Measurements from ENCODE around the gene ARMC7.
A peak's percentile ranks its signal among the peaks of the same experiment; 100 is the strongest.
"Not testable (repeated sequence)": the region's sequence is repeated elsewhere in the genome, so short reads cannot be mapped to it uniquely, and the experiment has no call there.

ARMC7 gene

DNA sequence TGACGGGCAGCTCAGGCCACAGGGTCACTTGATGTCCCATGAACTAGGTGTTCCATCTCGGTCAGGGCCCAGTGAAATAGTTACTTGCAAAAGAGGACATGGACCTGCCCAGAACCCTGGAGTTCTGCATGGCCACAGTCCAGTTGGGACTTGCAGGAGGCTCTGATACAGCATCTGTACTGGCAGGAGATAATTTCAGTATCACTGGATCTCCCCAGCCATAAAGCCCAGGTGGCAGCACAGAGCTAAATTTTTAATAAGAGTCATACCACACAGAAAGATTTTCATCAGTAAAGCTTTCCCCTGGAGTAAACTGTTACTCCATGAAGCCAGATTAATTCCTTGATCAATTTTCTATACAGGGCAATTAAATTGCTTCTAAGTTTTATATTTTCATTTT, 40.0 kb upstream of the ARMC7 start:
- no peaks in the 10 kb centered on the region for H3K9me3 Mint-ChIP-seq
- ATAC-seq (replicated peaks; ENCODE audit: extremely low read depth, poor library complexity, severe bottlenecking) = peak; percentile 32
- H3K36me3 Mint-ChIP-seq (ENCODE audit: insufficient read depth) = peaks cover 3% of the 10 kb centered on the region
- H3K27me3 Mint-ChIP-seq = no peaks in the 10 kb centered on the region
- H3K4me3 Mint-ChIP-seq = no peak overlapping the region
- no peak overlapping the region for H3K27ac Mint-ChIP-seq (ENCODE audit: low read depth)
- H3K4me1 Mint-ChIP-seq = peaks cover 12% of the 10 kb centered on the region
- DNase-seq (ENCODE audit: low spot score in 2 of 2) = no peak

GRCh38 chr17:75071478-75072271, 38.1 kb upstream of the ARMC7 start:
- ATAC-seq (replicated peaks; ENCODE audit: extremely low read depth, poor library complexity, severe bottlenecking); H3K27me3 Mint-ChIP-seq; H3K4me3 Mint-ChIP-seq; H3K36me3 Mint-ChIP-seq (ENCODE audit: insufficient read depth); H3K4me1 Mint-ChIP-seq; DNase-seq (ENCODE audit: low spot score in 2 of 2); H3K27ac Mint-ChIP-seq (ENCODE audit: low read depth); H3K9me3 Mint-ChIP-seq: not testable (repeated sequence)

DNA sequence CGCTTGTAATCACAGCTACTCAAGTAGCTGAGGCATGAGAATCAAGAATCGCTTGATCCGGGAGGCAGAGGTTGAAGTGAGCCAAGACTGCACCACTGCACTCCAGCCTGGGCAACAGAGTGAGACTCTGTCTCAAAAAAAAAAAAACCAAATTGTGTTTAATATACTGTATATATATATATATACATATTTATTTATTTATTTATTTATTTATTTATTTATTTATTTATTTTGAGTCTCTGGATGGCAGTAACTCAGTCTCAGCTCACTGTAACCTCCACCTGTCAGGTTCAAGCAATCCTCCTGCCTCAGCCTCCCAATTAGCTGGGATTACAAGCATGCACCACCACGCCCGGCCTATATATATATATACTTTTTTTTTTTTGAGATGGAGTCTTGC, 36.9 kb upstream of the ARMC7 start:
- DNase-seq (ENCODE audit: low spot score in 2 of 2); H3K4me1 Mint-ChIP-seq; H3K36me3 Mint-ChIP-seq (ENCODE audit: insufficient read depth); H3K4me3 Mint-ChIP-seq; H3K27me3 Mint-ChIP-seq; H3K9me3 Mint-ChIP-seq; H3K27ac Mint-ChIP-seq (ENCODE audit: low read depth); ATAC-seq (replicated peaks; ENCODE audit: extremely low read depth, poor library complexity, severe bottlenecking): not testable (repeated sequence)

DNA sequence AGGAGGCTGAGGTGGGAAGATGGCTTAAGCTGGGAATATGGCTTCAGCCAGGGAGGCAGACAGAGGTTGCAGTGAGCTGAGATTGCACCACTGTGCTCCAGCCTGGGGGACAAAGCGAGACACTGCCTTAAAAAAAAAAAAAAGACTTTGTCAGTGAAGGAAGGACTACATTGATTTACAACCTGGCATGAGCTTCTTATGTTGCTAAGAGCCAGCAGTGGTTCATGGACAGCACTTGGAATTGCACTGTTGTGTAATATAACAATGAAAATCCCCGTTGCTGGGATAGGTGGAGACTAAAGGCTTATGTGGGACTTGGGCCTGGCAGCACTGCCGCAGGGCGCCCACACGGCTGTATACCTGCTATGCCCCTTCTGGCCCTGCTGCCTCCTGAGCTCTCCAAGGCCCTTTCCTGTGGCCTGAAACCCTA, 36.1 kb upstream of the ARMC7 start:
- no peak for ATAC-seq (replicated peaks; ENCODE audit: extremely low read depth, poor library complexity, severe bottlenecking)
- no peak overlapping the region for H3K4me3 Mint-ChIP-seq
- no peaks in the 10 kb centered on the region for H3K27me3 Mint-ChIP-seq
- H3K4me1 Mint-ChIP-seq = no peaks in the 10 kb centered on the region
- H3K9me3 Mint-ChIP-seq = no peaks in the 10 kb centered on the region
- DNase-seq (ENCODE audit: low spot score in 2 of 2) = no peak
- H3K36me3 Mint-ChIP-seq (ENCODE audit: insufficient read depth) = peaks cover 1% of the 10 kb centered on the region
- H3K27ac Mint-ChIP-seq (ENCODE audit: low read depth) = no peak overlapping the region

DNA sequence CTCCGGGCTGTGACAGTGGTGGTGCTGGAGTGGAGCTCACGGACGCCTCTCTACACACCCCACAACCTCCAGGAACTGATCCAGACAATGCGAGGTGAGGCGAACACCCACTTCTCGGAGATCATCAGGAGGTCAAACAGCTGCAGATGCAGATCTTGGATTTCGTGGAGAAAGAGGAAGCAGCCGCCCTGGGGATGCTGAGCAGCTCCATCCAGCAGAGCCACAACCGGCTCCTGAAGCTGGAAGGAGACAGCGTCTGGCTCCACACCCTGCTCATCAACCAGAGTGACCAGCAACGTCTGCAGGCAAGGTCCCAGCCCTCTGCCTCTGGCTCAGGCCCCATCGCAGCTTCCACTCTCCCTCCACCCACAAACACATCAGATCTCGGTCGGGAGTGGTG, 35.2 kb upstream of the ARMC7 start:
- Mint-ChIP-seq H3K27ac (ENCODE audit: low read depth) (no peak overlapping the region), H3K9me3 (no peaks in the 10 kb centered on the region), H3K4me1 (no peaks in the 10 kb centered on the region), H3K36me3 (ENCODE audit: insufficient read depth) (peaks cover 1% of the 10 kb centered on the region), H3K27me3 (no peaks in the 10 kb centered on the region), H3K4me3 (no peak overlapping the region)
- DNase-seq (ENCODE audit: low spot score in 2 of 2) = no peak
- ATAC-seq (replicated peaks; ENCODE audit: extremely low read depth, poor library complexity, severe bottlenecking) = no peak

DNA sequence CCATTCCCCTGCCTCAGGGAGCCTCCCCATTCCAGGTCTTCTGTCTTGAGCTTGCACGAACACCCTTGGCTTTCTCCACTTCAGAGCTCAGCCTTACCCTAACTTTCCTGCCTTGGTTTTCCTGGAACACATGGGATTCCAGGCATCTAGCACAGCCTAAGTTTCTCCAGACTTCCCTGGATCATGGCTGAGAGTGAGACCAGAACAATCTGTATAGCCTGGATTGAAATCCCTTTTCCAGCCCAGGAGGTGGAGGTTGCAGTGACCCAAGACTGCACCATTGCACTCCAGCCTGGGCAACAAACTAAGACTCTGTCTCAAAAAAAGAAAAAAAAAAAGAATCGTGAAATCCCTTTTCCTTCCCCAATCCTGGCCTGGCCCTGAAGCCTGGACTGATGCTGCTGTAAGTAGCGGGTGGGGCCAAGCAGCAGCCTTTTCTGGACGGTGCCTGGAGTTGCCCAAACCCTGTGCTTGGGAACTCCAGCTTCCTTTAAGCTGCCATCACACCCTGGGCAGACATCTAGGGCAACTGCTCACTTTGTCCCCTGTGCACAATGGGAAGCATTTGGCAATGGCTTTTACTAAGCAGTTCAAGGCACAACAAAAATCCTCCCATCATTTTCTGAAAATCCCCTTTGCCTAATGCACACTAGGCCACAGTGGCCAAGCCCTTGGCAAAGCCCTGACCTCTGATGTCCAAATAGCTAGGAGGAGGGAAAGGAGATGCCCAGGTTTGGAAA, 34.0 kb upstream of the ARMC7 start:
- ATAC-seq (replicated peaks; ENCODE audit: extremely low read depth, poor library complexity, severe bottlenecking) (no peak), DNase-seq (ENCODE audit: low spot score in 2 of 2) (no peak)
- H3K27ac Mint-ChIP-seq (ENCODE audit: low read depth) = no peak overlapping the region
- no peaks in the 10 kb centered on the region for H3K27me3 Mint-ChIP-seq
- H3K9me3 Mint-ChIP-seq = no peaks in the 10 kb centered on the region
- no peaks in the 10 kb centered on the region for H3K4me1 Mint-ChIP-seq
- H3K4me3 Mint-ChIP-seq = no peak overlapping the region
- H3K36me3 Mint-ChIP-seq (ENCODE audit: insufficient read depth) = peaks cover 1% of the 10 kb centered on the region

GRCh38 chr17:75077072-75077495, 32.7 kb upstream of the ARMC7 start:
- peak overlapping the region; percentile 73 for H3K4me3 Mint-ChIP-seq
- H3K27ac Mint-ChIP-seq (ENCODE audit: low read depth) = peak overlapping the region; percentile 53
- H3K4me1 Mint-ChIP-seq = no peaks in the 10 kb centered on the region
- ATAC-seq (replicated peaks; ENCODE audit: extremely low read depth, poor library complexity, severe bottlenecking) = no peak
- H3K36me3 Mint-ChIP-seq (ENCODE audit: insufficient read depth) = peaks cover 2% of the 10 kb centered on the region
- no peak for DNase-seq (ENCODE audit: low spot score in 2 of 2)
- H3K9me3 Mint-ChIP-seq = no peaks in the 10 kb centered on the region
- no peaks in the 10 kb centered on the region for H3K27me3 Mint-ChIP-seq

- Mint-ChIP-seq H3K27ac (ENCODE audit: low read depth) (no peak overlapping the region), H3K4me1 (peaks cover 3% of the 10 kb centered on the region), H3K4me3 (peak overlapping the region; percentile 73), H3K36me3 (ENCODE audit: insufficient read depth) (peaks cover 3% of the 10 kb centered on the region), H3K9me3 (no peaks in the 10 kb centered on the region), H3K27me3 (no peaks in the 10 kb centered on the region)
- ATAC-seq (replicated peaks; ENCODE audit: extremely low read depth, poor library complexity, severe bottlenecking) = peak; percentile 93
- DNase-seq (ENCODE audit: low spot score in 2 of 2) = peak in 1 of 2 donors; percentile 18
These were observed 32.1 kb upstream of the ARMC7 start for GRCh38 chr17:75077496-75078283.

GRCh38 chr17:75078284-75079022, 31.3 kb upstream of the ARMC7 start:
- H3K27ac Mint-ChIP-seq (ENCODE audit: low read depth) = no peak overlapping the region
- DNase-seq (ENCODE audit: low spot score in 2 of 2) = no peak
- peak overlapping the region; percentile 73 for H3K4me3 Mint-ChIP-seq
- H3K9me3 Mint-ChIP-seq = no peaks in the 10 kb centered on the region
- no peaks in the 10 kb centered on the region for H3K27me3 Mint-ChIP-seq
- H3K36me3 Mint-ChIP-seq (ENCODE audit: insufficient read depth) = peaks cover 3% of the 10 kb centered on the region
- ATAC-seq (replicated peaks; ENCODE audit: extremely low read depth, poor library complexity, severe bottlenecking) = no peak
- H3K4me1 Mint-ChIP-seq = peaks cover 5% of the 10 kb centered on the region

DNA sequence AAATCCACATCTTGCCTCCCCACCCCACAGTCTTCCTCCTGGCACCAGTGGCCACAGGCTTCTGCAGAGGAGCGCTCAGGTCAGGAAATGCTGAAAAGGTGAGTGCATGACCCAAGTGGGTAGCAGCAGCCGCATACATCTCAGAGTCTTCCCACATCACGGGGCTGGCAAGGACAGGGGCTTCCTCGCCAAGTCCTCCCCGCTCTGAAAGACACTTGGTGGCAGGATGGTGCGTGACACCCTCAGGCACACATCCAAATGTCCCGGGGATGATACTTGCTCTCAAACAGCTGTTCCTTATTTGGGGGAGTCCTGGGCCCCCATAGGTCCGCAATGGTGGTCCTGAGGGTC, 30.8 kb upstream of the ARMC7 start:
- Mint-ChIP-seq H3K4me1 (peaks cover 9% of the 10 kb centered on the region), H3K36me3 (ENCODE audit: insufficient read depth) (peaks cover 3% of the 10 kb centered on the region), H3K27me3 (no peaks in the 10 kb centered on the region), H3K9me3 (no peaks in the 10 kb centered on the region), H3K4me3 (no peak overlapping the region), H3K27ac (ENCODE audit: low read depth) (no peak overlapping the region)
- no peak for DNase-seq (ENCODE audit: low spot score in 2 of 2)
- ATAC-seq (replicated peaks; ENCODE audit: extremely low read depth, poor library complexity, severe bottlenecking) = no peak

DNA sequence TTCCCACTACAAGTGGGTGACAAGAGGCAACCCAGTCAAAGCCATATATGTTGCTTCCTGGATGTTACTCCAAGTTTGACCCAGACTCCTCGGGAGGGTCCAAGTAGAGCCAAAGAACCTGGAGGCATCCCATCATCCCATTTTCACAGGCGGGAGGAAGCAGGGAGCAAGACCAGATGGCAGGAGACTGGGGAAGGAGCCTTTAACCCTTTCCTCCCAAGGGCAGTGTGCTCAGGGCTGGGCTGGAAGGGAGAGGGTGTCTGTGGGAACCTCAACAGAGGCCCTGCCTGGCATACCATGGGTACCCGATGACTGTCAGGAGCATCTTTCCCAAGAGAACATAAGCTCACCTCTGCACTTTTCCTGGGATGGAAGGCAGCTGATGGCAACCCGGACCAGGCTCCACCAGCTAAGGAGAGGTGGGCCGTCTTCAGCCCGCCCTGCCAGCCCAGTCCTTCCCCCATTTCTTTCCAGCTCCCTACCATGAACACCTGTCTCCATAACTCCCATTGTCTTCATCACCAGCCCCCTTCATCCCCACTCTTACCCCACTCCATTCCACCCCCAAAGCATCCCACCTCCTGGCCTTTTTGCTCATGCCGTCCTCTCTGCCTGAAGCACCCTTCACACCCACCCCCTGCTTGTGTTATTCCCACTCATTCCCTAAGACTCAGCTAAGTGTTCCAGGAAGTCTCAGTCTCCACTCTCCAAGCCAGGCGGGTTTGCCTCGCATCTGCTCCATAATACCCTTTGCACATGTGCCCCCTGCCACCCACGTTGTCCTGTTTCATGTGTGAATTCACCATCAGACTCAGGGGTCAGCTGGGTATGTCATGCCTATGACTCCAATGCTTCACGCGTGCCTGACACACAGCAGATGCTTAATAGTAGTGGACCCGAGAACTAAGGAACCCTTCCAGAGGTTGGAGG, 27.9 kb upstream of the ARMC7 start:
- Mint-ChIP-seq H3K27me3 (no peaks in the 10 kb centered on the region), H3K9me3 (no peaks in the 10 kb centered on the region), H3K27ac (ENCODE audit: low read depth) (no peak overlapping the region), H3K4me1 (peaks cover 11% of the 10 kb centered on the region), H3K4me3 (no peak overlapping the region), H3K36me3 (ENCODE audit: insufficient read depth) (peaks cover 2% of the 10 kb centered on the region)
- ATAC-seq (replicated peaks; ENCODE audit: extremely low read depth, poor library complexity, severe bottlenecking) (no peak), DNase-seq (ENCODE audit: low spot score in 2 of 2) (no peak)

Data from central memory CD8-positive, alpha-beta T cell (primary cell).